Measurements from ENCODE around the gene CCDC69.

The CCDC69 gene

DNA sequence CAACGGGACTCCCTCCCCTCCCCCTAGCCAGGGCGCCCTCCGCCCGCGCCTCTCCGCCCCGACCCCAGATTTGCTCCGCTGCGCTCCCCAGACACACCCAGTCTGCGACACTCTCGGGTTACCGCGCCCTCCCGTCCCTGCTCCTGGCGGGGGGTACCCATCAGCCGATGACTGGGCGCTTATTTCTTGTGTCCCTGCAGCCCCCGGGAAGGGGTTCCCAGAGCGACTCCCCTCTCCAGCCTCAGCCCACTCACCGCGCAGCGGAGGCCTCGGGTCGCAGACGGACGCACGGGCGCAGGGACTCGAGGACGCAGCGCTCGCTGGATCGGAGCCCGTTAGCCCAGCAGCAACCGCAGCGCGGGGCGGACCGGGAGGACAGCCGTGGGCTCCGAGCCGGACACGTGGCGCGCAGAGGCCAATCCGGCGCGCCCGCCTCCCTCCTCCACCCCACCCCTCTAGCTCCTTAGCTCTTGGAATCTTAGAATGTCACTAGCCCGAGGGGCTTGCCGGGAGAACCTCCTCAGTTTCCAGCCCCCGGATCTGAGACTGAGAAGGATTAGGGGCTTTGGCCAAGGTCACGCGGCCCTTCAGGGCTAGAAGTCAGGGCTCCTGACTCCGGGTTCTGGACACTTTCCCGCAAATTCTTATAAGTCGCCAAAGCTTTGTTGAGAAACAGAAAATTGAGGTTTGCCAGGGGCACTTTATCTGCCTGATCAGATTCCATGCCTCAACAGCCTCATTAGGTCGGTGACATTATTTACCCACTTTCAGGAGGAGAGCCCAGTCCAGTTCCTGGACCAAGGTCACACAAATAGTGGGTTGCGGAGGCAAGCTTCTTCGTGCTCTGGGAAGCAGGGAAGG, 66.2 kb downstream of the CCDC69 start, which contains the start of gene ANXA6:
TSS of gene ANXA6 (minus strand) at position 354 of the 861 bp plus-strand sequence. CDS start 9,878 bp downstream, outside the sequence.
- DNase-seq: peak; percentile 50

DNA sequence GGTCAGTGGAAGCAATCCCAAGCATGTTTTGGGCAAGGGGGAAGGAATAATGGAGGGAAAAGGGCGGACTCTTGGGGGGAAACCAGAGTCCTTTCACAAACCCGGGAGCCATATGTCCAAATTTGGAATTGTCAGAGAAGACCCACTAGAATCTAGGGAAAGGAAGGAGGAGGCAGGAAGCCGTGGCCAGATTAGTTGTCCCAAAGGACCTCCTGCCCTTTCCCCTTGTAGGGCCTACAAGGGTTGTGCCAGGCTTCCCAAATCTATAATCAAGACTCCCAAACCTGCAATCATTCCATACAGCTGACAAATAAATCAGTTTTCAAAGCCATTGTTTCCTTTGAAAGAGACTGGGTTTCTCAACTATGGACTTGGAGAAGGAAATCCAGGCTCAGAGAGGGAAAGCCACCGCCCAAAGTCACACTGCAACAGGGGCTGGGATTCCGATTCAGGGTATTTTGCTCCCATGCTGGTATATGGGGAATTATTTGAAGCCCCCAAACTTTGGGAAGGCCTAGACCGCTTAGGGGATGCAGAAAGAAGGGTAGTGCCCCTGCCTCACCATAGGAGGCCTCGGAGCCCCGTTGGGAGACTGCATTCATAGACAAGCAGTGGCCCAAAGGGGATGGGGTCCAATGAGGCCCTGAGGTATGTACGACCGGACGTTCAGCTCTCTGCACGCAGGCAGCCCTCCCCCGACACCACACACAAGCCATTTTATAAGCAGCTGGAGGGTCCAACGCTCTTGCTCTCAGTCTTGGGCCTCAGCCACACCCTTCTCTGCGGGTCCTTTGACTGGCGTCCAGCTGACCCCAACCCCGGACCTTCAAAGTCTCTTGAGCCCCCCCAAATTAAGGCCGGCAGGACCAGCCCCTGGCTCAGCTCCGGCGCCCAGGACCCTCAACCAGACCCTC, 67.1 kb downstream of the CCDC69 start:
- DNase-seq: no peak

DNA sequence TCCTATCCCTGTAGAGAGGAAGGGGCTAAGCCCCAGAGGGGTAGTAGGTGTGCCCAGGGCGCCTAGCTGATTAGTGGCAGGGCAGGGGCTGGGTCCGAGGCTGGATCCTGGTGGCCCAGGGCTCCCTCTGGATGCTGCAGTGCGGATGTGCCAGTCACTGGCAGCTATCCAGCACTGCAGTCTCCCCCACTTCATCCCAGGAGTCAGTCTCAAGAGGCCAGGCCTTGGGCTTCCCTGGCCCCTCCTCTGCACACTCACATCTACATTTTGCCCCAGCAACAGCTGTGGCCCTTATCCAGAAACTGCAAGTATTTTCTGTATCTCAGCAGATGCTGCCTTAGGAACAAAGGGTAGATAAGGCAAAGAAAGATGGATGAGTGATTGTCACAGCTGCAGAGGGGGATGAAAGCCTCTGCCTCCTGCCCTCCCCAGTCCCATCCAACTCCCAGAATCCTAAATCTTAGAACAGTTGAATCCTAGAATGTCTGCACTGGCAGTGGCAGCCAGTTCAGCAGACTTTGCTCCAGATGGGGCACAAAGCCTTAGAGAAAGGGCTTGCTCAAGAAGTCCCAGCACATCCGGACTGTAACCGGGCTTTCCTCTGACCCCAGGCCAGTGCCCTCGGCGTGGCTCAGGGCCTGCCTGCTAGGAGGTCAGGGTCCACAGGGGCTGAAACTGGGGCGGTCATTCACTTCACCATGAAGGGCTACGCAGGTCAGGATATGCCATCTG, 68.0 kb downstream of the CCDC69 start:
- DNase-seq: no peak

DNA sequence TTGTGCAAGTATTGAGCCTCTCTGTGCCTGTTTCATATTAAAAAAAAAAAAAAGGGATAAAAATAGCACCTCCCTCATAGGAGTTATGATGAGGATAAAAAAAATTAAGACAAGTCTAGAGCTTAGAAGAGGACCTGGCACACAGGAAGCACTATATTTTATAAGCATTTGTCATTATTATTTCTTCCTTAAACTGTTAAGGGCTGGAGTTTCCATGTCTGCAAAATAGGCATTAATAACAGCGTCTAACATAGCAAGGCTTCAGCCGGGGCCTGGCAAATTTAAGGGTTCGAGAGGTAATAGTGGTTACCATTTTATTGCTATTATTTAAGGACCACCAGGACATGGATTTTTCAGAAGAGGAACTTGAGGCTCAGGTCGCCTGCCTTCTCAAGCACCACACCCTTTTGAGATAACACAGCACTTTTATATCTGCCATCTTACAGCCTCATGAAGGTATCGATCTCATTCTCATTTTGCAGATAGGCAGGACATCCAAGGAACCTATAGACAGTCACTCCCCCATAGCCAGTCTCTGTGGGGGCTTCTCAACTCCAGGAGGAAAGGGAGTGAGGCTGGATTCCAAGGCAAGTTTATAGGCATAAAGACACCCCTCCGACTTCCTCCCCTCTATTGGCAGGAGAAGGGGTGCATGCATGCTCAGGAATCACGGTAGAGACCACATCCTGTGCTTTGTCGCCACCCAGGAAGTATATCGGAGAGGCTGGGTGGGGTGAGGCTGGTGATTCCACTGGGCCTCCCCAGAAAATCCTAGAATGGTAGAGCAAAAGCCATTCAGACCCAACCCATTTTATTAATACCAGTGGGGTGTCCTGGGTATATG, 68.7 kb downstream of the CCDC69 start:
- DNase-seq: no peak

DNA sequence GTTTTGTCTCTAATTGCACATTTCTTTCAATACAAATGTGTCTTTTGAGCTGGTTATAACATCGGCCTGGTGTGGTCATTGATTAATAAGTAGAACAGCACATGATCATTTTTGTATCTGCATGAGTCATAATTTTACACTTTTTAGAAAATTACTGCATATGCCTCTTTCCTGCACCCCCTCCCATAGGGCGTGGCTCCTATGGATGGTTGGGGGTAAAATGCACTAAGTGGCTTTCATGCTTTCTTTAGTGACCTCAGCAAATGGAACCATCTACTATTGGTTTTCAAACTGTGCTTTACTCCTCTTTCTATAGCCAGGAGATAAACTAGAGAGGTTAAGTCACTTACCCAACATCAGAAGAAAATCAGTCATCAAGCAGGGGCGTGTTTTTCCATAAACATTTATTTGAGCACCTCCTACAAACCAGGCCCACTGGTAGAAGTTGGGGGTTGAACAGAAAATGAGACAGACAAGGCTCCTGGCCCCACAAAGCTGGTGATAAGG, 70.1 kb downstream of the CCDC69 start:
- no peak for DNase-seq

DNA sequence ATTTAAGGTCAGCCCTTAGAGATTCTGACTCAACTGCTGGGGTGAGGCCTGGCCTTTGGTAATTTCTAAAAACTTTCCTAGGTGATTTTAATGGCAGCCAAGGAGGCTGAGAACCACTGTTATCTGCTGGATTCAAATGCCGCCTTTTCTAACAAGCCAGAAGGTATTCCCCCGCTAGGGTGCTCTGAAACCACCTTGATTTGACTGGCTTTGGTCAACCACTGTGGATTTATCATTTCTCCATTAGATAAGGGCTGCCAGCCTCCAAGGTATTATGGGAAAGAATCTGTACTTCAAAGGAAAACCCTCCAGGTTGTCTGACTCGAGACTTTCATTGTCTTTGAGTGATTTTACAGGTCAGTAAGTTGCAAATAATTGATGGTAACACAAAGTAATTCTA, 70.6 kb downstream of the CCDC69 start:
- no peak for DNase-seq

DNA sequence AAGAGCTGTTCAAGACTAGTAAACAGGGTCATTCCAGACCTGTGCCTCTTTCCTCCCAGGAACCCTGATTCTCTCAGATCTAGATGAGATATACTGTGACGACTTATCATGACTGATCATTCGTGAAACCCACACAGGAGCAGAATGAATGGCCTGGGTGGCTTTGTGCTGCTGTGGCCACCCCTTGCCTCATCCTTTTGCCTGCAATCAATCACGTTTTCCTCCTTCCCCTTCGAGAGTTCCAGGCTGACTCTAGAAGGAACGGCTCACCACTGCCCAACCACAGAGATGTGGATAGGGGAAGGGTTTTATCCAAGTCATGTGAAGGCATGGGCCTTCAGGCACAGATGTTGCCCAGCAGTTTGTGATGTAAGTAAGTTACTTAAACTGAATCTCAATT, 72.1 kb downstream of the CCDC69 start:
- DNase-seq: no peak

DNA sequence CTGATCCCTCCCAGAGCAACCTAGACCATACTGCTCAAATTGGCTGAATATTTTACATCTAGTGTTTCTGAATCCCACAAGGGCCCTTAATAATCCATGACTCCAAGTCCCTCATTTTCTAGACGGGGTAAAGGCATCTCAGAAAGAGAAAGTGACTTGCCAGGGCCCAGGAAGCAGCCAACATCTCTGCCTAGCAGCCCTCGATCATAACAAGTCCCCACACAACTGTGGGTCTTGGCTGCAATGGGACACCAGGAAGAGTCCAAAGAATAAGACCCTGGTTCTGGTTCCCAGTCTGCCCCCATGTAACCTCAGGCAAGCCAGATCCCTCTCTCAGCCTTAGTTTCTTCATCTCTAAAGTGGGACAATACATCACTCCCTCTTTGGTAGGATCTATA, 72.6 kb downstream of the CCDC69 start:
- DNase-seq: no peak

DNA sequence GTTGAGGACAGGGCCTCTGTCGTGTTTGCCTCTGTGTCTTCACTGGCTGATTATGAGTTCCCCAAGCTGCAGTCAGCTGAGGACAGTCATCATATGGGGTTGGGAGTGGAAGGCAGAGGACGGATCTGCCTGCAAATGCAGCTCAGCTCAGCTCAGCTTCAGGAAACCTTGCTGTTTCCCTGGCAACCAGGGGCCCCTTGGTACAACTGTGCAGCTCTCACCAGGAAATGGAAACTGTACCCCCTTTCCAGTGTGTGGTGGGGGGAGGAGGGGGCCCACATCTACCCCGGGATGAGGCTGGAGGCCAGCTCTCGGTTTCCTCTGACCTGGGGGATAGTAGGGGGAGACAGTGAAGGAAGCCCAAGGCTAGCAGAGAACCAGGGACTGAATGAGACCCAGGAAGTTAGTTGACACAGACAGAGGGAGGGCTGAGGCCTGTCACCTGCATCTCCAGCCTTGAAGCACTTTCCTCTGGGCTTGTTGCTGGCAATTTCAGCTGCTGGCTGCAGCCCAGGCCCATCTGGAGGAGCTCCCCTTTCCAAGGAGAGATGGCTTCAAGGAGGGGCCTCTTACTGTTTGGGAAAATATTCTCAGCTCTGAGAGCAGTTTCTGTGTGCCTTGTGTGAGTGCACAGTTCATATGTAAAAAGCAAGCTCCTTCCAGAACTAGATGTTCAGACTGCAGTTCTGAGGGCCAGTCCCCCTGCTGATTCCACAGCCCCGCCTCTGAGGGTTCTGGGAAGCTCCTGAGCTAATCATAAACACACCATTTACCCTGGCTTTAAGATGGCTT, 73.2 kb downstream of the CCDC69 start:
- DNase-seq: no peak

DNA sequence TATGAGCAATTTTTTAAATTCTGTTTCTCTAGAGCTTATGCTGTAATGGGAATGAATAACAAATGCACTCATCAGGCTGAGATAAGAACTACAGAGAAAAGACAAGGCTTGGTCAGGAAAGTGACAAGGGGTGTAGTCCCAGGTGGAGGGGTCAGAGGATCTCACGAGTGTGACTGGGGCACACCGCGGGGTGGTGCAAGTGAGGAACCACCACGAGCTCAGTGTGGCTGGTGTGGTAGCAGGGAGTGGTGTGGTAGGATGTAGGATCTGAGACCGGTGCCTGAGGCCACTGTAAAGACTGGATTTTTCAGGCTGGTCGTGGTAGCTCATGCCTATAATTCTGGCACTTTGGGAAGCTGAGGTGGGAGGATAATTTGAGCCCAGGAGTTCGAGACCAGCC, 75.3 kb downstream of the CCDC69 start:
- no peak for DNase-seq

DNA sequence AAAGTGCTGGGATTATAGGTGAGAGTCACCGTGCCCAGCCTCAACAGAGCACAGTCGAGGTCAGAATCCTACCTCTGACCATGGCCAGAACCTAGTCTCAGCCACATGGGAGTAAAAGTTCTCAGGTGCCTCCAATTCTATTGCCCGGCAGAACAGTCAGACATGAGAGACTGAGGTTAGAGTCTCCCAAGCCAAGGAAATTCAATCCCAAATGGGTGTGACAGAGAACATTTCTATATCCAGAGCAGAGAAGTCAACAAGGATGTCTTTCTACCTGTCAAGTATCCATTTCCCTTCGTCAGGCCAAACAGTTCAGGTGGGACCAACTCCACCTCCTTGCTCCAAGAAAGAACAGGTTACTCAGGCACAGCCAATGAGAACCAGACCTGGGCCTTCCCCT, 76.9 kb downstream of the CCDC69 start:
- DNase-seq: no peak

DNA sequence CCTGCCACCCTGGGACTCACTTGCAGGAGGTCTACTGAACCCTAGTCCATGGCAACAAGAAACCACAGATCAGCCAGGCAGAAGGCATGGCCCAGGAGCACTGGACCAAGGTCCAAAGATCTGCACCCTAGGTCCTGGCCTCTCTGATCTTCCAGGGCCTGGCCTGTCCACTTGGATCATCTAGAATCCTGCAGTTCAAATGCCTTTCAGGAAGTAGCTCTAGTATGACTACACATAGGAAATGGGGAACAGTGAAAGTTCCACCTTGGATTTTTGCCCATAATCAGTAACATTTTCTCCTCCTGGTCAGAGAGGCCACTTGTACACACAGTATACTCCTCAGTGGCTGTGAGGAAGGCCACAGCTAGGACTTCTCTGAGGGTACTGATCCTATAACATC, 77.8 kb downstream of the CCDC69 start:
- no peak for DNase-seq

DNA sequence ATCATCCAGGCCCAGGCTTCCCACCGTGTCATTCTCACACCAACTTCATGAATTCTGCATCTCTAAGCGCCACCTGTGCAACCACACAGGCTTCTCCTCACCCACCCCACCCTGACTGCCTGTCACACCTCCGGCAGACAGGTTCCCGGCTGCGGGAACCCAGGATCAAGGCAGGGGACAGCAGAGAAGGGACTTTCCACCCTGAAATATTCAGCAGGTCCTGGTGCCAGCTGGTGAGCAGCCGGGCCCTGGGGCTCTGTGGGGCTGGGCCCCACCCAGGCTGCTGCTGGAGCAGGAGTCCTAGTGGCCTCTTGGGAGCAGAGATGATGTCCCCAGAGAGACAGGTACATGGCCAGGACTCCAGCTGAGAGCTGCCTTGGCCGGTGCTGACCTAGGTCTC, 79.0 kb downstream of the CCDC69 start:
- DNase-seq: no peak

DNA sequence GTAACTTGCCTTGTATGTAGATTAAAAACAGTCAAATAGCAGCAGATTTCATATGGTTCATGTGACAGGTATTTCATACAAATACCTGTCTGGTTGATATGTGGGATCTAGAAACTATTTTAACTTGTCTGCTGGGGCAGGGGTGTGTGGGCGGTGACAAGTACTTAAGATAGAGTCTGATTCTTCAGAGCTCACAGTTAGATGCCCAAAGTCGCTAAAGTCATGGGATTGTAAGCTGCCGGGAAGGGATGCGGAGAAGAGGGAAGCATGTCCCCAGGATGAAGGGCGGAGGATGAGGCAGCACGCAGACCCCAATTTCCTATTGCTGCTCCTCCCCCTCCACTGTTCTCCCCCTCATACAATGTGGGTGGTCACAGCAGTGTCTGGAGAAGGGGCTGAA, 79.6 kb downstream of the CCDC69 start:
- no peak for DNase-seq

DNA sequence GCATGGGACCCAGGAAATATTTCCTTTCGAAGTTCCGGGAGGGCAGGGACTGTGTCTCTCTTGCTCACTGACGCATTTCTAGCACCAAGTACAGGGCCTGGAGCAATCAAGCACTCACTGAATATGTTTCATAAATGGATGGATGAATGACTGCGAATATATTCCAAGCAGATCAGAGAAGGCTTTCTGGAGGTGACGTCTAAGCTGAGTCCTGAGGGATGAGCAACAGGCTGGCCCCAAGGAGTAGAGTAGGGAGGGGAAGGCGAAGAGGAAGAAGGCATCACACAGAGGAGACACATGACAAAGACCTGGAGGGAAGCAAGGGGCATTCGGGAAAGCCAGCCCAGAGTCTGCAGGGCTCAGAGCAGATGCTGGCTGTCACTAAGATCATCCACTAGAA, 80.2 kb downstream of the CCDC69 start:
- DNase-seq: no peak

DNA sequence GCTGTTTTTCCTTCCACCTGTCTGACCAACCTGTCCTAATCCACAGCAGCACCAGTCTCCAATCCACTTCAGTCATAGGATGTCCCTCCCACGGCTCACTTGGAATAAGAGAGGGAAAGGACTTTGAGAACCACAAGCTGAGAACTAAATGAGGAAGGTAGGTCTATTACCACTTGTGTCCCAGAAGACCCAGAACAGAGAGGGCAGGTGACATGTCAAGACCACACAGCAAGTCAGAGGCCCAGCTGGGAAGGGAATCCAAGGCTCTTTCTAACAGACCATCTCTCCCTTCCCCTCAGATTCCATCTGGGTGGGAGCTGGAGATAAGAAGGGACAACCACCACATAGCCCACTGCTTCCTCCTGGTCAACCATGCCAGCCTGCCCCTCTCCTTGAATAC, 81.0 kb downstream of the CCDC69 start:
- DNase-seq: no peak

DNA sequence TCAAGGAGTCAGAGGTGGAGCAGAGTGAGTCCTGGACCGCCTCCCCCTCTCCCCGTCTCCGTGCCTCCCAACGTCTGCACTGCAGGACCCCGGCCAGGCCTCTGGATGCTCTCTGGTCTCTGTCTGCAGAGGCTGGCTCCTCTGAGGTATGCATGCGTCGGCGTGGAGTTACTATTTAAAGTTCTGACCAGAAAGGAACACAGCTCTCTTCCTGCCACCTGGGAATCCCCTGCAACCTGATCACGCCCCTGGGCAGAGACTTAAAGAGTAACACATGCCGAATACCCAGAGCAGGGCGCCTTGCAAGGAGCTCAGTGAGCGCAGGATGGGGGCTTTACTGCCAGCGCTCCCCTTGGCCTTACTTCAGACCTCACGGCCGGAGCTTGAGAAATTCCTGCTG, 82.4 kb downstream of the CCDC69 start:
- DNase-seq: no peak

DNA sequence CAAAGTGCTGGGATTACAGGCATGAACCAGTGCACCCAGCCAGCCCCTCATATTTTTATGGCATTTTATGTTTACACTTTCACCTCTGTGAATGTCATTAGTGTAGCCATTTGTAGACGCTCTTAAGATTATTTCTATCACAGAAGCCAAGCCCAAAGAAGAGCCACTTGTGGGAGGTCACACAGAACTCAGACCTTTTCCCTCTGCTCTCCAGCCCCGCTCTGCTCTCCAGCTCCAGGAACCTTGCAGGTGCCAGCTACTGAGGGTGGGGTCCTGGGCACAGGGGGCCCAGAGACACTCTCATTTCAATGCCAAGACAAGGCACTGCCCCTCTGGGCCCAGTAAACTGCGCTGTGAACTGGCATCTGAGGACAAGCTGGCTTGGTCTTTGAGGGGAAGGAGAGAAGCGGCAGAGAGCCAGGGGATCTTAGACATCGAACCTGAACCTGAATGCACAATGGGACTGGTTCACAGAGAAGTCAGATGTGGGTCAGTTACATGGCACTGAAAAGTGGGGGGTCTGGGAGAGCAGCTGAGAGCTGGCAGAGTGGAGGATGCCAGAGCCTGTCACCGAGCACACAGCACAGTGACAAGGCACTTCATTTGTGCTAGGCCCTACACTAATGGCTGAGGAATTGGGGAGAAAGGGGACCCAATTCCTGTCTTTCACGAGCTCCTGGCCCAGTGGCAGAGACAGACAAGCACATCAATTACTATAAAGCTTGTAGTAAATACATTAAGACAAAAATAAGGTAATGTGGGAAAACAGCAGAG, 83.0 kb downstream of the CCDC69 start:
- no peak for DNase-seq

DNA sequence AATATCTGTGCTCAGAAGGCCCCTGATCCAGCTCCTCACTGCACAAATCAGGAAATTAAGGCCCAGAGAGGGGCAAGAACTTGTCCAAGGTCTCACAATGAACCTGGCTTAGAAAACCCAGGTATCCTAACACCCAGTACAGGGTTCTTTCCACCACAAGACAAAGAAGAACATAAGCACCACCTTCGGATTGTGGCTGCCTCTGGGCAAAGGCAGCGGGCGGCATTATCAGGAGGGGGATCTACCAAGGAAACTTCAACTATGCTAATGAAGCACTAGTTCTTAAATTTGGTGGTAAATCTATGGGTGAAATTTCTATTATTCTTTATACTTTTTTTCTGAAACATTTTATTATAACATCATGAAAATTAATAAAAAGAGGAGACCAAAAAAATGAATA, 84.2 kb downstream of the CCDC69 start:
- no peak for DNase-seq

DNA sequence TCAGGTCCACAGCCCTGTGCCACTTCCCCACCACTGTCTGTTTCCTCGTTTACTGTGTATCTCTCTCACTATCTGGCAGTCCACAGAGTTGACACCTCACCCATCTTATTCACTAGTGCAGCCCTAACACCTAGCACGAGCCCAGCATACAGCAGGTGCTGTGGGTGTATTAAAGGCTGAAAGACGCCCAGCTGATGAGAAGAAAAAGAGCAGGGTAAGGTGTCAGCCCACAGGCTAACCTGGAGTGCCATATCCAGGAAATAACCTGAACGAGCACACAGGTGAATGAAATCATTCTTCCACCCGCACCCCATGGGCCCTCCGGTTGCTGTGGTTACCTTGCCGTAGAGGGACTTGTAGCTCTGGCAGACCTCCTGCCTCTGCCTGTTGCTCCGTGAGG, 84.9 kb downstream of the CCDC69 start:
- peak; percentile 72 for DNase-seq

All from NCI-H2029 (cell line).